ENCODE results near the gene TAF11L4.
"Not testable (repeated sequence)": the region's sequence is repeated elsewhere in the genome, so short reads cannot be mapped to it uniquely, and the experiment has no call there.

Gene TAF11L4

GRCh38 chr5:17521501-17521900, at the start of gene TAF11L4:
TAF11L4 (plus strand) TSS chr5:17521801.
- not testable (repeated sequence) for H3K4me1 ChIP-seq (ENCODE audit: control insufficient read depth, insufficient read depth, low read length); H3K36me3 ChIP-seq (ENCODE audit: control insufficient read depth in 2 of 2, insufficient read depth in 2 of 2, low read length in 2 of 2); H3K9ac ChIP-seq (ENCODE audit: low read length in 2 of 2); H3K27ac ChIP-seq (ENCODE audit: low read length); H3K9me3 ChIP-seq (ENCODE audit: control insufficient read depth in 2 of 2, low read length in 2 of 2); H3K4me3 ChIP-seq (ENCODE audit: low read length in 2 of 2); H3K27me3 ChIP-seq (ENCODE audit: control insufficient read depth in 1 of 2, insufficient read depth in 2 of 2, low read length in 2 of 2)

GRCh38 chr5:17475064-17475463, 46.5 kb upstream of the TAF11L4 start:
- not testable (repeated sequence) for H3K9me3 ChIP-seq (ENCODE audit: control insufficient read depth in 2 of 2, low read length in 2 of 2); H3K9ac ChIP-seq (ENCODE audit: low read length in 2 of 2); H3K4me1 ChIP-seq (ENCODE audit: control insufficient read depth, insufficient read depth, low read length); H3K36me3 ChIP-seq (ENCODE audit: control insufficient read depth in 2 of 2, insufficient read depth in 2 of 2, low read length in 2 of 2); H3K27me3 ChIP-seq (ENCODE audit: control insufficient read depth in 1 of 2, insufficient read depth in 2 of 2, low read length in 2 of 2); H3K4me3 ChIP-seq (ENCODE audit: low read length in 2 of 2); H3K27ac ChIP-seq (ENCODE audit: low read length)

- H3K4me3 ChIP-seq (ENCODE audit: low read length in 2 of 2): no peak overlapping the region
- no peaks in the 10 kb centered on the region for H3K9me3 ChIP-seq (ENCODE audit: control insufficient read depth in 2 of 2, low read length in 2 of 2)
- H3K36me3 ChIP-seq (ENCODE audit: control insufficient read depth in 2 of 2, insufficient read depth in 2 of 2, low read length in 2 of 2): no peaks in the 10 kb centered on the region
- no peak overlapping the region for H3K9ac ChIP-seq (ENCODE audit: low read length in 2 of 2)
- H3K27me3 ChIP-seq (ENCODE audit: control insufficient read depth in 1 of 2, insufficient read depth in 2 of 2, low read length in 2 of 2): no peaks in the 10 kb centered on the region
- no peak overlapping the region for H3K27ac ChIP-seq (ENCODE audit: low read length)
- no peaks in the 10 kb centered on the region for H3K4me1 ChIP-seq (ENCODE audit: control insufficient read depth, insufficient read depth, low read length)
Measured at GRCh38 chr5:17477043-17477442, 44.6 kb upstream of the TAF11L4 start.

- H3K9me3 ChIP-seq (ENCODE audit: control insufficient read depth in 2 of 2, low read length in 2 of 2): no peaks in the 10 kb centered on the region
- no peak overlapping the region for H3K4me3 ChIP-seq (ENCODE audit: low read length in 2 of 2)
- H3K9ac ChIP-seq (ENCODE audit: low read length in 2 of 2): no peak overlapping the region
- H3K27me3 ChIP-seq (ENCODE audit: control insufficient read depth in 1 of 2, insufficient read depth in 2 of 2, low read length in 2 of 2): no peaks in the 10 kb centered on the region
- H3K27ac ChIP-seq (ENCODE audit: low read length): no peak overlapping the region
- no peaks in the 10 kb centered on the region for H3K4me1 ChIP-seq (ENCODE audit: control insufficient read depth, insufficient read depth, low read length)
- H3K36me3 ChIP-seq (ENCODE audit: control insufficient read depth in 2 of 2, insufficient read depth in 2 of 2, low read length in 2 of 2): no peaks in the 10 kb centered on the region
Measured at GRCh38 chr5:17477573-17478265, 43.9 kb upstream of the TAF11L4 start.

GRCh38 chr5:17481378-17481777, 40.2 kb upstream of the TAF11L4 start:
- Histone ChIP-seq H3K4me3 (ENCODE audit: low read length in 2 of 2) (no peak overlapping the region), H3K9ac (ENCODE audit: low read length in 2 of 2) (no peak overlapping the region), H3K4me1 (ENCODE audit: control insufficient read depth, insufficient read depth, low read length) (no peaks in the 10 kb centered on the region), H3K9me3 (ENCODE audit: control insufficient read depth in 2 of 2, low read length in 2 of 2) (no peaks in the 10 kb centered on the region), H3K27ac (ENCODE audit: low read length) (no peak overlapping the region), H3K27me3 (ENCODE audit: control insufficient read depth in 1 of 2, insufficient read depth in 2 of 2, low read length in 2 of 2) (no peaks in the 10 kb centered on the region), H3K36me3 (ENCODE audit: control insufficient read depth in 2 of 2, insufficient read depth in 2 of 2, low read length in 2 of 2) (no peaks in the 10 kb centered on the region)

GRCh38 chr5:17482790-17483189, 38.8 kb upstream of the TAF11L4 start:
- H3K9ac ChIP-seq (ENCODE audit: low read length in 2 of 2): no peak overlapping the region
- no peak overlapping the region for H3K4me3 ChIP-seq (ENCODE audit: low read length in 2 of 2)
- H3K36me3 ChIP-seq (ENCODE audit: control insufficient read depth in 2 of 2, insufficient read depth in 2 of 2, low read length in 2 of 2): no peaks in the 10 kb centered on the region
- no peaks in the 10 kb centered on the region for H3K4me1 ChIP-seq (ENCODE audit: control insufficient read depth, insufficient read depth, low read length)
- H3K27me3 ChIP-seq (ENCODE audit: control insufficient read depth in 1 of 2, insufficient read depth in 2 of 2, low read length in 2 of 2): no peaks in the 10 kb centered on the region
- no peak overlapping the region for H3K27ac ChIP-seq (ENCODE audit: low read length)
- no peaks in the 10 kb centered on the region for H3K9me3 ChIP-seq (ENCODE audit: control insufficient read depth in 2 of 2, low read length in 2 of 2)

GRCh38 chr5:17486464-17487173, 35.0 kb upstream of the TAF11L4 start:
- H3K36me3 ChIP-seq (ENCODE audit: control insufficient read depth in 2 of 2, insufficient read depth in 2 of 2, low read length in 2 of 2); H3K9ac ChIP-seq (ENCODE audit: low read length in 2 of 2): not testable (repeated sequence)

GRCh38 chr5:17487174-17487512, 34.5 kb upstream of the TAF11L4 start:
- H3K4me3 ChIP-seq (ENCODE audit: low read length in 2 of 2): no peak overlapping the region
- H3K27me3 ChIP-seq (ENCODE audit: control insufficient read depth in 1 of 2, insufficient read depth in 2 of 2, low read length in 2 of 2): no peaks in the 10 kb centered on the region
- no peak overlapping the region for H3K27ac ChIP-seq (ENCODE audit: low read length)
- H3K36me3 ChIP-seq (ENCODE audit: control insufficient read depth in 2 of 2, insufficient read depth in 2 of 2, low read length in 2 of 2): no peaks in the 10 kb centered on the region
- no peak overlapping the region for H3K9ac ChIP-seq (ENCODE audit: low read length in 2 of 2)
- H3K4me1 ChIP-seq (ENCODE audit: control insufficient read depth, insufficient read depth, low read length): no peaks in the 10 kb centered on the region
- H3K9me3 ChIP-seq (ENCODE audit: control insufficient read depth in 2 of 2, low read length in 2 of 2): no peaks in the 10 kb centered on the region

More at GRCh38 chr5:17486464-17487173, 35.0 kb upstream of the TAF11L4 start:
- H3K4me3 ChIP-seq (ENCODE audit: low read length in 2 of 2); H3K9me3 ChIP-seq (ENCODE audit: control insufficient read depth in 2 of 2, low read length in 2 of 2); H3K27ac ChIP-seq (ENCODE audit: low read length); H3K4me1 ChIP-seq (ENCODE audit: control insufficient read depth, insufficient read depth, low read length); H3K27me3 ChIP-seq (ENCODE audit: control insufficient read depth in 1 of 2, insufficient read depth in 2 of 2, low read length in 2 of 2): not testable (repeated sequence)

GRCh38 chr5:17491257-17491656, 30.3 kb upstream of the TAF11L4 start:
- H3K27me3 ChIP-seq (ENCODE audit: control insufficient read depth in 1 of 2, insufficient read depth in 2 of 2, low read length in 2 of 2); H3K4me1 ChIP-seq (ENCODE audit: control insufficient read depth, insufficient read depth, low read length); H3K4me3 ChIP-seq (ENCODE audit: low read length in 2 of 2); H3K9me3 ChIP-seq (ENCODE audit: control insufficient read depth in 2 of 2, low read length in 2 of 2); H3K9ac ChIP-seq (ENCODE audit: low read length in 2 of 2); H3K27ac ChIP-seq (ENCODE audit: low read length); H3K36me3 ChIP-seq (ENCODE audit: control insufficient read depth in 2 of 2, insufficient read depth in 2 of 2, low read length in 2 of 2): not testable (repeated sequence)

- no peak overlapping the region for H3K9ac ChIP-seq (ENCODE audit: low read length in 2 of 2)
- H3K4me3 ChIP-seq (ENCODE audit: low read length in 2 of 2): no peak overlapping the region
- no peak overlapping the region for H3K27ac ChIP-seq (ENCODE audit: low read length)
- H3K9me3 ChIP-seq (ENCODE audit: control insufficient read depth in 2 of 2, low read length in 2 of 2): no peaks in the 10 kb centered on the region
- no peaks in the 10 kb centered on the region for H3K27me3 ChIP-seq (ENCODE audit: control insufficient read depth in 1 of 2, insufficient read depth in 2 of 2, low read length in 2 of 2)
- H3K36me3 ChIP-seq (ENCODE audit: control insufficient read depth in 2 of 2, insufficient read depth in 2 of 2, low read length in 2 of 2): no peaks in the 10 kb centered on the region
- H3K4me1 ChIP-seq (ENCODE audit: control insufficient read depth, insufficient read depth, low read length): no peaks in the 10 kb centered on the region
Measured at GRCh38 chr5:17492770-17493169, 28.8 kb upstream of the TAF11L4 start.

GRCh38 chr5:17497446-17497845, 24.2 kb upstream of the TAF11L4 start:
- no peaks in the 10 kb centered on the region for H3K36me3 ChIP-seq (ENCODE audit: control insufficient read depth in 2 of 2, insufficient read depth in 2 of 2, low read length in 2 of 2)
- H3K4me3 ChIP-seq (ENCODE audit: low read length in 2 of 2): no peak overlapping the region
- no peaks in the 10 kb centered on the region for H3K9me3 ChIP-seq (ENCODE audit: control insufficient read depth in 2 of 2, low read length in 2 of 2)
- H3K27me3 ChIP-seq (ENCODE audit: control insufficient read depth in 1 of 2, insufficient read depth in 2 of 2, low read length in 2 of 2): no peaks in the 10 kb centered on the region
- no peak overlapping the region for H3K9ac ChIP-seq (ENCODE audit: low read length in 2 of 2)
- no peaks in the 10 kb centered on the region for H3K4me1 ChIP-seq (ENCODE audit: control insufficient read depth, insufficient read depth, low read length)
- no peak overlapping the region for H3K27ac ChIP-seq (ENCODE audit: low read length)

All from stomach smooth muscle (tissue), 2 donors.